HG02610 (cell line): Measurements from ENCODE around the gene SEMA5A.

ENCODE experiments used
- ATAC-seq: cut with Tn5 transposase; IDR thresholded peaks from one replicate; pipeline ENCODE4 v1.9.1; 2021; ENCODE audit warnings: mild to moderate bottlenecking, moderate library complexity; ENCODE audit not compliant: unreplicated experiment

SEMA5A gene

GRCh38 chr5:9515436-9515835 lies 30.4 kb downstream of the SEMA5A start:
- ATAC-seq: no peak

- ATAC-seq: no peak
Measured at GRCh38 chr5:9514968-9515367, 30.9 kb downstream of the SEMA5A start.

- no peak for ATAC-seq
Measured at GRCh38 chr5:9513827-9514226, 32.0 kb downstream of the SEMA5A start.

- no peak for ATAC-seq
Measured at GRCh38 chr5:9512457-9512856, 33.4 kb downstream of the SEMA5A start.

GRCh38 chr5:9507974-9508373 lies 37.9 kb downstream of the SEMA5A start:
- ATAC-seq: no peak

GRCh38 chr5:9505225-9505624 lies 40.6 kb downstream of the SEMA5A start:
- no peak for ATAC-seq

- no peak for ATAC-seq
Measured at GRCh38 chr5:9502864-9503263, 43.0 kb downstream of the SEMA5A start.

- no peak for ATAC-seq
Measured at GRCh38 chr5:9502050-9502834, 43.6 kb downstream of the SEMA5A start.

GRCh38 chr5:9500625-9501024 lies 45.2 kb downstream of the SEMA5A start:
- no peak for ATAC-seq

- no peak for ATAC-seq
Measured at GRCh38 chr5:9500193-9500592, 45.7 kb downstream of the SEMA5A start.

- no peak for ATAC-seq
Measured at GRCh38 chr5:9499498-9499876, 46.4 kb downstream of the SEMA5A start.

GRCh38 chr5:9498541-9499497 lies 47.1 kb downstream of the SEMA5A start:
- no peak for ATAC-seq

- no peak for ATAC-seq
Measured at GRCh38 chr5:9497347-9497746, 48.5 kb downstream of the SEMA5A start.

- ATAC-seq: no peak
Measured at GRCh38 chr5:9496801-9497200, 49.1 kb downstream of the SEMA5A start.

GRCh38 chr5:9495121-9495520 lies 50.8 kb downstream of the SEMA5A start:
- no peak for ATAC-seq

- ATAC-seq: no peak
Measured at GRCh38 chr5:9494301-9494700, 51.6 kb downstream of the SEMA5A start.

- no peak for ATAC-seq
Measured at GRCh38 chr5:9490494-9491097, 55.3 kb downstream of the SEMA5A start.

- ATAC-seq: no peak
Measured at GRCh38 chr5:9483779-9484178, 62.1 kb downstream of the SEMA5A start.

GRCh38 chr5:9483243-9483642 lies 62.6 kb downstream of the SEMA5A start:
- ATAC-seq: no peak

- no peak for ATAC-seq
Measured at GRCh38 chr5:9482381-9482780, 63.5 kb downstream of the SEMA5A start.

- no peak for ATAC-seq
Measured at GRCh38 chr5:9480499-9480898, 65.4 kb downstream of the SEMA5A start.

GRCh38 chr5:9479990-9480389 lies 65.9 kb downstream of the SEMA5A start:
- ATAC-seq: no peak
